Keratinocyte (primary cell): ENCODE results near the gene ERBB3. TPM values are rescaled to one million over a fixed set of nuclear protein-coding genes. Genes with fewer than 3 reads are reported as not detected.

Experiments used
- DNase-seq: peaks from one replicate; pipeline ENCODE4 v3.0.0-alpha.2; 2011; ENCODE audit warnings: low read depth, missing footprints, low spot score
- FAIRE-seq: peaks from 2 replicates; lab custom pipeline; 2011; peaks lifted over from hg19 to GRCh38; lab: Jason Lieb, UNC
- H2AFZ ChIP-seq: 2 replicates; pipeline ENCODE4 v1.6.0; 2012; ENCODE audit warnings: low read length, control low read depth, inconsistent platforms; ENCODE audit not compliant: control insufficient read depth
- H3K27ac ChIP-seq: 2 replicates; pipeline ENCODE4 v1.5.1; 2011; ENCODE audit warnings: low read length; ENCODE audit not compliant: control insufficient read depth, insufficient read depth
- H3K27me3 ChIP-seq: 3 replicates; pipeline ENCODE4 v1.6.0; 2011; ENCODE audit warnings: low read length; ENCODE audit not compliant: control insufficient read depth, insufficient read depth; ENCODE audit errors: extremely low read depth
- H3K36me3 ChIP-seq, 2 experiments: 2 replicates in 1 of 2; 3 replicates in 1 of 2; pipeline ENCODE4 v1.5.1; 2011; ENCODE audit warnings: low read length in 2 of 2, mild to moderate bottlenecking in 1 of 2; ENCODE audit not compliant: control insufficient read depth in 2 of 2, insufficient read depth in 2 of 2; ENCODE audit errors: extremely low read depth in 1 of 2
- H3K4me1 ChIP-seq: 3 replicates; pipeline ENCODE4 v1.5.1; 2011; ENCODE audit warnings: low read length; ENCODE audit not compliant: control insufficient read depth, insufficient read depth; ENCODE audit errors: extremely low read depth
- H3K4me2 ChIP-seq: 3 replicates; pipeline ENCODE4 v1.6.0; 2011; ENCODE audit warnings: low read depth, low read length; ENCODE audit not compliant: control insufficient read depth, insufficient read depth; ENCODE audit errors: extremely low read depth
- H3K4me3 ChIP-seq, 3 experiments: fragments of 200-600 bp in 1 of 3; sonication (generic) in 1 of 3; 2 replicates in 2 of 3; 3 replicates in 1 of 3; pipeline ENCODE4 v1.5.1; 2011 to 2016; ENCODE audit warnings: low read length in 3 of 3, mild to moderate bottlenecking in 3 of 3, control low read depth in 2 of 3, inconsistent platforms in 1 of 3, low read depth in 1 of 3, mixed read lengths in 1 of 3, mixed run types in 1 of 3, moderate library complexity in 1 of 3; ENCODE audit not compliant: control insufficient read depth in 2 of 3, insufficient read depth in 2 of 3; ENCODE audit errors: extremely low read depth in 1 of 3
- H3K79me2 ChIP-seq: 2 replicates; pipeline ENCODE4 v1.6.0; 2012; ENCODE audit warnings: low read length; ENCODE audit not compliant: control insufficient read depth, insufficient read depth
- H3K9ac ChIP-seq: 3 replicates; pipeline ENCODE4 v1.6.0; 2011; ENCODE audit warnings: low read length; ENCODE audit not compliant: control insufficient read depth, insufficient read depth; ENCODE audit errors: extremely low read depth
- H3K9me1 ChIP-seq: 3 replicates; pipeline ENCODE4 v1.6.0; 2011; ENCODE audit warnings: low read length; ENCODE audit not compliant: control insufficient read depth, insufficient read depth; ENCODE audit errors: extremely low read depth
- H3K9me3 ChIP-seq: 2 replicates; pipeline ENCODE4 v1.5.1; 2012; ENCODE audit warnings: low read depth, low read length; ENCODE audit not compliant: control insufficient read depth
- H4K20me1 ChIP-seq: 3 replicates; pipeline ENCODE4 v1.6.0; 2011; ENCODE audit warnings: low read length; ENCODE audit not compliant: control insufficient read depth, insufficient read depth; ENCODE audit errors: extremely low read depth
- CTCF ChIP-seq, 3 experiments: IDR thresholded peaks in 1 of 3; conservative IDR thresholded peaks in 1 of 3; optimal IDR thresholded peaks in 1 of 3; 2 replicates in 2 of 3; 3 replicates in 1 of 3; pipeline versions ENCODE3 to v1.5.1; 2011; ENCODE audit warnings: low read length in 3 of 3, mild to moderate bottlenecking in 3 of 3, moderate library complexity in 2 of 3, control low read depth in 1 of 3, inconsistent platforms in 1 of 3; ENCODE audit not compliant: insufficient read depth in 2 of 3; ENCODE audit errors: extremely low read depth in 1 of 3
- EZH2 ChIP-seq: IDR thresholded peaks from one replicate; pipeline ENCODE4 v1.6.1; 2012; ENCODE audit warnings: inconsistent platforms, mild to moderate bottlenecking, low read length, moderate library complexity
- dilution Hi-C: fragments of 300-500 bp; cut with MboI; formaldehyde crosslinking; loops from one replicate; pipeline ENCODE4 v1.7.0; 2020; ENCODE audit warnings: low sequenced_read_pairs; ENCODE audit not compliant: extremely low pct_ligation_motif_present
- polyA plus RNA-seq, 5 experiments: library from polyadenylated mRNA; depleted of rRNA in 3 of 5; stranded (reverse) in 3 of 5; stranded (forward) in 1 of 5; unstranded in 1 of 5; fragments of >200 nt; gene quantifications; 1 replicate in 1 of 5; 2 replicates in 3 of 5; 3 replicates in 1 of 5; pipeline versions ENCODE4 v1.2.1 to v1.2.3, GENCODE V29; 2011 to 2012; ENCODE audit warnings: missing spikeins in 2 of 5, low read depth in 1 of 5, low replicate concordance in 1 of 5

Gene ERBB3
- polyA plus RNA-seq, 1 donor (not counting 4 experiments of a cell fraction or from before 2014, with no cell fraction given), result 16.4 TPM

GRCh38 chr12:56098592-56098991, 18.6 kb downstream of the ERBB3 start:
- Histone ChIP-seq H3K4me3 (no peak overlapping the region), H2AFZ (no peak overlapping the region), H3K36me3 (peaks cover 4 to 17% of the 10 kb centered on the region in 2 experiments), H3K27ac (no peak overlapping the region), H3K9ac (no peak overlapping the region), H4K20me1 (no peaks in the 10 kb centered on the region), H3K9me1 (no peaks in the 10 kb centered on the region), H3K27me3 (no peaks in the 10 kb centered on the region), H3K4me1 (peaks cover 8% of the 10 kb centered on the region), H3K9me3 (no peaks in the 10 kb centered on the region), H3K79me2 (no peaks in the 10 kb centered on the region), H3K4me2 (no peak overlapping the region)
- dilution Hi-C loops, result no loop called here
- FAIRE-seq (no peak), DNase-seq (no peak)
- TF ChIP-seq CTCF (optimal IDR thresholded peaks at IDR 0.05 in 1 of 3, IDR thresholded peaks at IDR 0.05 in 1 of 3, conservative IDR thresholded peaks at IDR 0.05 in 1 of 3; ENCODE audit: extremely low read depth in 1 of 3, insufficient read depth in 2 of 3, low read length in 3 of 3) (no peak), EZH2 (no peak)

DNA sequence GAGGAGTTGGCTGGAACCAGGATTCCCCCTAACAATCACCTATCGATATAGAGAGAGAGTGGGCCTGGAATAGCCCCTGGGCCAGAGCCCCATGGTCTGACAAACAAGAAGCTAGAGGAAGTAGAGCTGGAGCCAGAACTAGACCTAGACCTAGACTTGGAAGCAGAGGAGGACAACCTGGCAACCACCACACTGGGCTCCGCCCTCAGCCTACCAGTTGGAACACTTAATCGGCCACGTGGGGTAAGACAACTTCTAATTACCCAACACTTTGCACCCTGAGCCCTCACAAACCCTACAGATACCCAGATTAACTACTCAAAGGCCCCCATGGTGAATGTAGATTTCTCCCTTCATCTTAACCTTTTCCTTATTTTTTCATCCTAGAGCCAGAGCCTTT, 19.8 kb downstream of the ERBB3 start:
- Histone ChIP-seq H3K9me1 (no peaks in the 10 kb centered on the region), H3K9ac (no peak overlapping the region), H4K20me1 (no peaks in the 10 kb centered on the region), H3K79me2 (peaks cover 4% of the 10 kb centered on the region), H3K36me3 (peaks cover 4 to 15% of the 10 kb centered on the region in 2 experiments), H3K27me3 (no peaks in the 10 kb centered on the region), H3K9me3 (no peaks in the 10 kb centered on the region), H3K27ac (no peak overlapping the region), H3K4me1 (peaks cover 12% of the 10 kb centered on the region), H3K4me3 (no peak overlapping the region), H3K4me2 (no peak overlapping the region), H2AFZ (no peak overlapping the region)
- FAIRE-seq, result no peak
- no peak for DNase-seq
- dilution Hi-C loops, result no loop called here
- no peak for TF ChIP-seq EZH2
- no peak for TF ChIP-seq CTCF (optimal IDR thresholded peaks at IDR 0.05 in 1 of 3, IDR thresholded peaks at IDR 0.05 in 1 of 3, conservative IDR thresholded peaks at IDR 0.05 in 1 of 3; ENCODE audit: extremely low read depth in 1 of 3, insufficient read depth in 2 of 3, low read length in 3 of 3)
